Activated CD4-positive, alpha-beta T cell treated with anti-CD3 and anti-CD28 coated beads for 48 hours (primary cell): ENCODE data around the gene NUBPL.
"Not testable (repeated sequence)": the region's sequence is repeated elsewhere in the genome, so short reads cannot be mapped to it uniquely, and the experiment has no call there.

Experiments
- DNase-seq: peaks from one replicate; pipeline ENCODE4 v3.0.0-alpha.2; 2020

Gene NUBPL

GRCh38 chr14:31884776-31885379 lies 323.7 kb downstream of the NUBPL start:
- no peak for DNase-seq

DNA sequence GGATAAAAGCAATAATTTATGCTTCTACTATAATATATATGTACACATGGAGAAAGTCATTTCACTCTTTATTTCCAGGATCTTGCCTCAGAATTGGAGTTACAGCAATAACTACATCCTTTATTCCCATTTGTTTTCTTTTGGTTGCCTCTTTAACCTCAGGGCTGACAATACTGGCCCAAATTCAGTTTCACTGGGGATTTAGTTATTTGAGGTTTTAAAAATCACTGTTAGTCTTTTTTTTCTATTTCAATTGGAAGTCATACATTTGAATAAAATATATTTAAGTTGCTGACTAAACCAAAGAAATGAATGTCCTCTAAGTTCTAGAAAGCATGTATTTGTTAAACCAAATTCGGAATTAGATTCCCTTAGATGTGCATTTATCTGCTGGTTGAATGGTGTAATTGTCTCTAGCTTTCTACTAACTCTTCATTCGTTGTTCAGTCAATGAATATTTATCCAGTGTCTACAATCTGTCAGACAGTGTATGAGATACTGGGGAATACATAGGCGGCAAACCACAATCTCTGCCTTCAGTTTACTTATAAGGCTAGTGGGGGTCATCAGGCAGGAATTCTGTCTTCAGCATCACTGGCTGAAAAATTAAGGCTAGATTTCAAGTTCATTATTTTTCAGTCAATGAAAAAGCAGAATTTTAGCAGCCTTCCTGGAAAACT lies 325.1 kb downstream of the NUBPL start:
- no peak for DNase-seq

DNA sequence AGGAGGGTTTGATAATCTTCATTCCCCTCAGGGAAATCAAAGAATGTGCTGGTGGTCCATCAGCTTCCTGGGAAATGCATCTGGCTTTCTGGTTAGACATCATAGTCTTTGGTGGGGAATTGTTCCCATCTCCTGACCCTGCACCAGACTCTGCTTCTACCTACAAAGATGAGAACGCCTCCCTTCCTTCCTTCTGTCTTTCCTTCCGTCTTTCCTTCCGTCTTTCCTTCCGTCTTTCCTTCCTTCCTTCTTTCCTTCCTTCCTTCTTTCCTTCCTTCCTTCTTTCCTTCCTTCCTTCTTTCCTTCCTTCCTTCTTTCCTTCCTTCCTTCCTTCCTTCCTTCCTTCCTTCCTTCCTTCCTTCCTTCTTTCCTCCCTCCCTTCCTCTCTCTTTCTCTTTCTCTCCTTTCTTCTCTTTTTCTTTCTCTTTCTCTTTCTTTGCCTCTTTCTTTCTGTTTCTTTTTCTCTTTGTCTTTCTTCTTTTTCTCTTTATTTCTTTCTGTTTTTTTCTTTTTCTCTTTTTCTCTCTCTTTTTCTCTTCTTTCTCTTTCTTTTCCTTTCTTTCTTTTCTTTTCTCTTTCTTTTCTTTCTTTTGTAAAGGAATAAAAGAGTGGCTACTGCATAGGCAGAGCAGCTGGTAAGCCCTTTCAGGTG lies 326.9 kb downstream of the NUBPL start:
- no peak for DNase-seq

DNA sequence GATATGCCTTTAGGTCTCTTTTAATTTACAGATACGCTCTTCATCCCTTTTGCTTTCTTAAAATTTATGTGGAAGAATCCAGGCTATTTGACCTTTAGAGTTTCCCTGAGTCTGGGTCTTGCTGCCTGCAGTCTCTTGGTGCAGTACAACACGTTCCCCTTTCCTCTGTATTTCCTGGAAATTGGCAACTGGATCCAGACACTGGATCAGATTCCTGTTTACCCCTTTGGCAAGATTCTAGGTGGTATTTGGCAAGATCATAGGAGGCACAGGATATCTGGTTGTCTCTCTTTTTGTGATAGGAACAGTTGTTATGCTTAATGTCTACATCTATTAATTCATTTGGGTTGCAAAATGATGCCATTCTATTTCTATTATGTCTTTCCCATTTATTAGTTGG lies 328.1 kb downstream of the NUBPL start:
- no peak for DNase-seq

DNA sequence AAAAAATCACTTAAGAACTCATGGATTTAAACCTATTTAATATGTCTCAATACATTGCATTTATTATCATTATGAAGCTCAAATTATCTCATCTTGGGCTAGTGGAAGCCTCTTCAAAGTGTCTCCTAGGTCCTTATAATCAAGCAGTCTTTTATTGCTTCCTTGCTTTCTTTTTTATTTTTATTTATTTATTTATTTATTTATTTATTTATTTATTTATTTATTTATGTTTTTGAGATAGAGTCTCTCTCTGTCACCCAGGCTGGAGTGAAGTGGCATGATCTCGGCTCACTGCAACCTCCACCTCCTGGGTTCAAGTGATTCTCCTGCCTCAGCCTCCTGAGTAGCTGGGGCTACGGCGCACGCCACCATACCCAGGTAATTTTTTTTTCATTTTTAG lies 329.0 kb downstream of the NUBPL start:
- not testable (repeated sequence) for DNase-seq

DNA sequence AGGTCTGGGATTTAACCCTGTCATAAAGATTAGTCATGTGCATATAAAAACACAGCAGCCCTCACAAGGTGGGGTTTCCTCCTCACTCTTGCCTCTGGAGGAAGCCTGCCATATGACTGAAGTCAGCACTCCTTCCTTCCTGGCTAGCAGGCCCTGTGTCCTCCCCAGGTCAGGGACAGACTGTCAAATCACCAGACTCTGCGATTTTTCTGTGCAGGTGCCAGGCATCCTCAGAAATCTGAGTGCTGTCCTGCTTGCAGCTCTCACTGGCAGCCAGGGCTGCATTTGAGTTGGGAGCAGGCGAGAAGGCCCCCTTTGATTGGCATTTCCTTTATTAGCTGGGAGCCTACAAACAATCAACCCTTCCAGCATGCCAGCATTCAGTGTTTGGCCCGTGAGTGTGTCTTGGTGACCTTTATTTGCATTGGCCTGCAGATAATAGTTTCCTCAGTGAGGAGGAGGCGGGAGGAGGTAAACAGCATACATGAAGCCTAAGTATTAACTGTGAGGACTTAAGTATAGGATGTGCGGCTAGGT lies 332.1 kb downstream of the NUBPL start:
- no peak for DNase-seq

- no peak for DNase-seq
Measured at GRCh38 chr14:31894351-31894750, 333.1 kb downstream of the NUBPL start.

DNA sequence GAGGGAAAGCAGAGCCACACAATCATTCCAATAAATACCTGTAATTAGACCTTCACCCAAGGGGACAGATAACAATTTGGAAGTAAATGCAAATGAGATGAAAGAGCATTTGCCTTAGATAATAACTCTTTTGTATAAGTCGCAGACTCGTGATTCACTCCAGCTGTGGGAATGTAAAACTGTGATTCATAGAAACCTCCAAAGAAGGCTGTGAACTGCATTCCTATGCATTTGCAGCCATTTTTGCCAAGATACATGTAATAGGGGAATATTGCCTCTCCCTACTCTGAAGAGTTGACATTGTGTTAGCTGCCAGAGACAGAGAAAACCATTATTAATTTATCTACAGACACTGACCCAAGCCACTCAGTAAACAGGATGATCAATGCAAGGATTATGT lies 334.0 kb downstream of the NUBPL start:
- no peak for DNase-seq

DNA sequence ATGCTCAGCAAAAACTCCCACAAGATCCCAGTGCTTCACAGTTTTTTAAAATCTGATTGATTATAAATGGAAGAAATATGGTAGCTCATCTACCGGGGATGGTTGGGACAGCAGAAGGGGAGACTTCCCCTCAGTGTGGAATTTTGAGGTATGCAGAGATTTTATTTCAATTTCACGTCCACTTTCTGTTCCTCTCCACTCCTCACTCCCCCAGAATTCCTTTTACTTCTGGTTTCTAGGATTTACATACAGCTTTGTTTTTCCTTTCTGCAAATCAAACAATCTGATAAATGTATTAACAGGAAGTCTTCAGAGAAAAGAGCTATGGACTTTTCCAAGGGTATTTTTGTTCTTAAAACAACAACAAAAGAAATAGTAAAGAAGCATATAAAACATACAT lies 334.4 kb downstream of the NUBPL start:
- DNase-seq: no peak

DNA sequence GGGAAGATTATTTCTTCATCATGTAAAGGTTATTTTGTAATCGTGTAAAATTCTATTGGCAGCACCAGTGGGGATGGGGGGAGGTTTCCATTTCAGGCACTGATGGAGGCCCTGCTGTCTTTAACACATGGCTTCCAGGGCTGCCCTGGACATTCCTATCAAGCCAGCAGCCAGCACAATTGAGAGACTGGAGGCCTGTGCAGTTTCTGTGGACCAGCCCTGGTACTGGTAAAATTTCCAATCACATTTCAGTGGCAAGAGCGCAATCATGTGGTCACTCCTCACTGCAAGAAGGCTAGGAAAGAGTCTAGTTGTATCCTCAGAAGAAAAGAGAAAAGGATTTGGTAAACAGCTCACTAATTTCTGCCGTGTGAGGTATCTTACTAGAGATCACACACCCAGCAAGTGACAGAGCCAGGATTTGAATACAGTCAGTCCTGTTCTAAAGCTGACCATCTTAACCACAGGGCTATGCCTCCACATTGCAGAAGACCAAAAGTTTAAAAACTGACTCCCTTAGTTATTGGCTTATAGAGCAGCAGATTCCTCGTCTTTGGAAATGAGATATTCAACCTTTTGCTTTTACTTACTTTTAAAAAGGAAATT lies 336.5 kb downstream of the NUBPL start:
- no peak for DNase-seq

- no peak for DNase-seq
Measured at GRCh38 chr14:31898838-31899528, 337.8 kb downstream of the NUBPL start.

GRCh38 chr14:31902002-31902401 lies 340.8 kb downstream of the NUBPL start:
- peak; percentile 23 for DNase-seq

GRCh38 chr14:31902945-31903646 lies 341.9 kb downstream of the NUBPL start:
- no peak for DNase-seq

DNA sequence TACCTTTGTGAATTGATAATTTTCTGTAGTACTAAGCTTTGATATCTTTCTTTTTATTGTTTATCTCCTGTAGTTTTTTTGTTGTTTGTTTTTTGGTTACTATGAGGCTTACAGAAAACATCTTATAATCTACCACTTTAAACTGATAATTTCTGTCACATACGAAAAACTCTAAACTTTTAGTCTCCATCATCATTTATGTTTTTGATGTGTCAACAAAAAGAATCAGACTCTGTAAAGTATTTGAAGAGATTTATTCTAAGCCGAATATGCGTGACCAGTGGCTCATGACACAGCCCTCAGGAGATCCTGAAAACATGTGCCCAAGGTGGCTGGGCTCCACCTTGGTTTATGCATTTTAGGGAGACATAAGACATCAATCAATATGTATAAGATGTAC lies 348.8 kb downstream of the NUBPL start:
- DNase-seq: no peak
